GM21360 (cell line): ENCODE data around the gene CD44.
A peak's percentile ranks its signal among the peaks of the same experiment; 100 is the strongest.

ENCODE experiments used
- ATAC-seq: cut with Tn5 transposase; IDR thresholded peaks from one replicate; pipeline ENCODE4 v1.9.1; 2021; ENCODE audit warnings: mild to moderate bottlenecking, moderate library complexity; ENCODE audit not compliant: unreplicated experiment

Gene CD44

GRCh38 chr11:35173616-35174566, 34.9 kb downstream of the CD44 start:
- no peak for ATAC-seq

- no peak for ATAC-seq
Measured at GRCh38 chr11:35174666-35175065, 35.7 kb downstream of the CD44 start.

- ATAC-seq: no peak
Measured at GRCh38 chr11:35177370-35177769, 38.4 kb downstream of the CD44 start.

GRCh38 chr11:35178067-35178805, 39.3 kb downstream of the CD44 start:
- no peak for ATAC-seq

- ATAC-seq: no peak
Measured at GRCh38 chr11:35178873-35179272, 39.9 kb downstream of the CD44 start.

- no peak for ATAC-seq
Measured at GRCh38 chr11:35179466-35180135, 40.6 kb downstream of the CD44 start.

GRCh38 chr11:35180317-35181233, 41.6 kb downstream of the CD44 start:
- ATAC-seq: no peak

GRCh38 chr11:35182317-35182939, 43.5 kb downstream of the CD44 start:
- peak; percentile 76 for ATAC-seq

GRCh38 chr11:35183326-35183925, 44.5 kb downstream of the CD44 start:
- no peak for ATAC-seq

GRCh38 chr11:35185696-35186095, 46.7 kb downstream of the CD44 start:
- ATAC-seq: no peak

GRCh38 chr11:35187996-35188395, 49.0 kb downstream of the CD44 start:
- no peak for ATAC-seq

- no peak for ATAC-seq
Measured at GRCh38 chr11:35190804-35191348, 51.9 kb downstream of the CD44 start.

- ATAC-seq: no peak
Measured at GRCh38 chr11:35192347-35192746, 53.4 kb downstream of the CD44 start.

- no peak for ATAC-seq
Measured at GRCh38 chr11:35193767-35194166, 54.8 kb downstream of the CD44 start.

GRCh38 chr11:35197292-35197691, 58.3 kb downstream of the CD44 start:
- ATAC-seq: no peak

GRCh38 chr11:35200811-35201341, 61.9 kb downstream of the CD44 start:
- ATAC-seq: no peak

- ATAC-seq: no peak
Measured at GRCh38 chr11:35204614-35205013, 65.6 kb downstream of the CD44 start.

- ATAC-seq: no peak
Measured at GRCh38 chr11:35206616-35207015, 67.6 kb downstream of the CD44 start.
